H9 (cell line): ENCODE data around the gene OR51F1. TPM values are rescaled to one million over a fixed set of nuclear protein-coding genes. Genes with fewer than 3 reads are reported as not detected.

ENCODE experiments used
- DNase-seq: peaks from one replicate; pipeline ENCODE4 v3.0.0-alpha.2; 2017
- H2AFZ ChIP-seq: one replicate; pipeline ENCODE4 v1.6.1; 2013; ENCODE audit warnings: mild to moderate bottlenecking, low read length, control low read depth, moderate library complexity
- H2AK5ac ChIP-seq: 2 replicates; pipeline ENCODE4 v1.6.1; 2013; ENCODE audit warnings: low read length, control low read depth, mixed read lengths; ENCODE audit not compliant: insufficient read length
- H2BK120ac ChIP-seq: one replicate; pipeline ENCODE4 v1.6.1; 2013; ENCODE audit warnings: low read depth, mild to moderate bottlenecking, low read length, control low read depth, inconsistent platforms; ENCODE audit not compliant: poor library complexity, severe bottlenecking
- H2BK12ac ChIP-seq: 2 replicates; pipeline ENCODE4 v1.6.1; 2013; ENCODE audit warnings: low read length, control low read depth, mixed read lengths, low read depth; ENCODE audit not compliant: insufficient read length
- H2BK15ac ChIP-seq: 2 replicates; pipeline ENCODE4 v1.6.1; 2013; ENCODE audit warnings: low read depth, low read length, control low read depth
- H2BK20ac ChIP-seq: one replicate; pipeline ENCODE4 v1.6.1; 2013; ENCODE audit warnings: low read depth, mild to moderate bottlenecking, low read length, control low read depth, inconsistent platforms; ENCODE audit not compliant: poor library complexity, severe bottlenecking
- H2BK5ac ChIP-seq: 2 replicates; pipeline ENCODE4 v1.6.1; 2013; ENCODE audit warnings: low read length, control low read depth, mixed read lengths; ENCODE audit not compliant: insufficient read length
- H3K14ac ChIP-seq: 2 replicates; pipeline ENCODE4 v1.6.1; 2013; ENCODE audit warnings: low read length, control low read depth; ENCODE audit not compliant: insufficient read depth
- H3K18ac ChIP-seq: 2 replicates; pipeline ENCODE4 v1.6.1; 2013; ENCODE audit warnings: low read depth, mild to moderate bottlenecking, mixed read lengths, low read length, control low read depth; ENCODE audit not compliant: insufficient read length
- H3K23ac ChIP-seq: 2 replicates; pipeline ENCODE4 v1.6.1; 2013; ENCODE audit warnings: low read length, control low read depth, mixed read lengths, low read depth; ENCODE audit not compliant: insufficient read length
- H3K23me2 ChIP-seq: 2 replicates; pipeline ENCODE4 v1.6.1; 2013; ENCODE audit warnings: low read depth, mild to moderate bottlenecking, mixed read lengths, low read length, control low read depth; ENCODE audit not compliant: insufficient read length, poor library complexity, severe bottlenecking
- H3K27ac ChIP-seq: 2 replicates; pipeline ENCODE4 v1.5.1; 2013; ENCODE audit warnings: low read length, control low read depth, mixed read lengths, low read depth; ENCODE audit not compliant: insufficient read length
- H3K27me3 ChIP-seq: 2 replicates; pipeline ENCODE4 v1.6.1; 2013; ENCODE audit warnings: low read length, control low read depth, inconsistent platforms; ENCODE audit not compliant: insufficient read depth
- H3K4ac ChIP-seq: 2 replicates; pipeline ENCODE4 v1.6.1; 2013; ENCODE audit warnings: low read depth, mild to moderate bottlenecking, control low read depth, inconsistent platforms, low read length, moderate library complexity
- H3K4me1 ChIP-seq: 2 replicates; pipeline ENCODE4 v1.6.1; 2013; ENCODE audit warnings: low read length, control low read depth, inconsistent platforms; ENCODE audit not compliant: insufficient read depth
- H3K4me2 ChIP-seq: 2 replicates; pipeline ENCODE4 v1.6.1; 2013; ENCODE audit warnings: low read length, control low read depth, mixed read lengths; ENCODE audit not compliant: insufficient read length, insufficient read depth
- H3K56ac ChIP-seq: 2 replicates; pipeline ENCODE4 v1.6.1; 2013; ENCODE audit warnings: low read depth, mild to moderate bottlenecking, mixed read lengths, low read length, control low read depth; ENCODE audit not compliant: insufficient read length
- H3K79me1 ChIP-seq: 2 replicates; pipeline ENCODE4 v1.6.1; 2013; ENCODE audit warnings: low read depth, mild to moderate bottlenecking, moderate library complexity, low read length, control low read depth, inconsistent platforms; ENCODE audit not compliant: insufficient read depth, poor library complexity, severe bottlenecking
- H3K79me2 ChIP-seq: 2 replicates; pipeline ENCODE4 v1.6.1; 2013; ENCODE audit warnings: low read length, control low read depth, inconsistent platforms; ENCODE audit not compliant: insufficient read depth
- H3K9ac ChIP-seq: 2 replicates; pipeline ENCODE4 v1.6.1; 2013; ENCODE audit warnings: low read length, control low read depth, mixed read lengths; ENCODE audit not compliant: insufficient read length; ENCODE audit errors: extremely low read depth
- H3K9me3 ChIP-seq: one replicate; pipeline ENCODE4 v1.6.1; 2013; ENCODE audit warnings: low read depth, low read length, inconsistent platforms; ENCODE audit not compliant: control insufficient read depth
- H3T11ph ChIP-seq: one replicate; pipeline ENCODE4 v1.6.1; 2013; ENCODE audit warnings: mild to moderate bottlenecking, low read length, control low read depth, inconsistent platforms
- H4K20me1 ChIP-seq: one replicate; pipeline ENCODE4 v1.6.1; 2013; ENCODE audit not compliant: control insufficient read depth, insufficient read length, insufficient read depth
- H4K5ac ChIP-seq: 2 replicates; pipeline ENCODE4 v1.6.1; 2013; ENCODE audit warnings: low read depth, mild to moderate bottlenecking, mixed read lengths, low read length, control low read depth; ENCODE audit not compliant: insufficient read length
- H4K8ac ChIP-seq: replicated peaks from 2 replicates; pipeline ENCODE4 v1.6.1; 2013; ENCODE audit warnings: low read length, control low read depth, mixed read lengths, low read depth; ENCODE audit not compliant: insufficient read length
- H4K91ac ChIP-seq: 2 replicates; pipeline ENCODE4 v1.6.1; 2013; ENCODE audit warnings: low read depth, mild to moderate bottlenecking, moderate library complexity, mixed read lengths, low read length, control low read depth; ENCODE audit not compliant: insufficient read length
- H3K27ac Mint-ChIP-seq, 3 experiments: 2 replicates in 2 of 3; 3 replicates in 1 of 3; pipeline ENCODE4 v1.8.0; 2020 to 2021; ENCODE audit warnings: mixed read lengths in 3 of 3, mild to moderate bottlenecking in 1 of 3, moderate library complexity in 1 of 3
- H3K27me3 Mint-ChIP-seq: 2 replicates; pipeline ENCODE4 v1.8.0; 2021; ENCODE audit warnings: low read depth, mild to moderate bottlenecking, moderate library complexity, mixed read lengths
- H3K36me3 Mint-ChIP-seq, 3 experiments: 2 replicates in 2 of 3; 3 replicates in 1 of 3; pipeline ENCODE4 v1.8.0; 2020 to 2021; ENCODE audit warnings: low read depth in 3 of 3, mixed read lengths in 3 of 3; ENCODE audit not compliant: insufficient read depth in 1 of 3
- H3K4me1 Mint-ChIP-seq, 2 experiments: 2 replicates each; pipeline ENCODE4 v1.8.0; 2020; ENCODE audit warnings: mixed read lengths in 2 of 2
- H3K4me3 Mint-ChIP-seq, 2 experiments: 2 replicates in 1 of 2; 3 replicates in 1 of 2; pipeline ENCODE4 v1.8.0; 2020 to 2021; ENCODE audit warnings: mild to moderate bottlenecking in 2 of 2, mixed read lengths in 2 of 2, moderate library complexity in 1 of 2
- H3K9me3 Mint-ChIP-seq, 2 experiments: 2 replicates in 1 of 2; 3 replicates in 1 of 2; pipeline ENCODE4 v1.8.0; 2020; ENCODE audit warnings: mild to moderate bottlenecking in 2 of 2, mixed read lengths in 2 of 2, moderate library complexity in 1 of 2
- WGBS: extraction: QIAGEN DNeasy Blood & Tissue Kit; methylation state at CpG from one replicate; pipeline ENCODE4 v1.1.7; 2013; ENCODE audit warnings: missing lambda C conversion rate, low lambda C conversion rate, mixed read lengths; ENCODE audit not compliant: insufficient read length; ENCODE audit errors: extremely low coverage; 5-methylcytosine and 5-hydroxymethylcytosine counted together
- long read RNA-seq: library from polyadenylated mRNA; unstranded; transcript quantifications from one replicate; pipeline ENCODE4 v2.0.0, GENCODE V29; 2020
- total RNA-seq: library from RNA; stranded (reverse); gene quantifications from 2 replicates; pipeline ENCODE4 v1.2.1, GENCODE V29; 2021
- TF ChIP-seq, protein P1 (sequence below): fragments of 200-600 bp; sonication (generic); conservative IDR thresholded peaks from 3 replicates; pipeline ENCODE4 v1.8.0; 2021; ENCODE audit warnings: antibody characterized with exemption, mild to moderate bottlenecking

Gene OR51F1
- total RNA-seq = not detected in 2 replicates
- long read RNA-seq = 0 reads

DNA sequence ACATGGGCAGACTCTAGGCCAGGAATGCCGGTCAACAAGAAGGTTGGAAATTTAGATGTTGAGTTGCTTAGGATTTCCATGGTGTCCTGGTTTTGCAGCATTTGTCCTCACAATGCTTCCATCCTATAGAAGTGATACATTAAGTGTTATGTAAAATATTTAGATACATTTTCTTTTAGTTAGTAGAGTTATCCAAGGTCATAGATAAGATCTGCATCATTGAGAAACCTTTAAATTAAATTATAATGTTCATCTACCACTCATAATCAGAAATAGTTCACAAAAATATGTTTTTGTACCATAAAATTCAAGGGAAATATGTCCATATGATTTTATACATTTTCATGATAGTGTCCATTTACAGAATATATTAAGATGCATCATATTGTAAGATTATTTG is at the start of gene OR51F1:
OR51F1 (minus strand) TSS at position 101 of the 400 bp plus-strand sequence; CDS start at position 101, 0 bp downstream.
- no peak within 1 kb of the TSS for H3K23ac ChIP-seq
- H3K18ac ChIP-seq = no peak within 1 kb of the TSS
- Mint-ChIP-seq H3K9me3 (no peaks in the 10 kb centered on the region), H3K27me3 (no peaks in the 10 kb centered on the region), H3K27ac (peak within 1 kb of the TSS in 1 of 3 experiments; percentile 51; a peak in 2 of 7 replicates), H3K4me1 (no peaks in the 10 kb centered on the region), H3K4me3 (no peak within 1 kb of the TSS), H3K36me3 (no peaks in the 10 kb centered on the region)
- H3K4me1 ChIP-seq = no peaks in the 10 kb centered on the region
- H3K27ac ChIP-seq = no peak within 1 kb of the TSS
- no peak within 1 kb of the TSS for H2AK5ac ChIP-seq
- no peak within 1 kb of the TSS for H3K4ac ChIP-seq
- no peaks in the 10 kb centered on the region for H4K20me1 ChIP-seq
- H2BK12ac ChIP-seq = no peak within 1 kb of the TSS
- H3K23me2 ChIP-seq = no peaks in the 10 kb centered on the region
- no peak within 1 kb of the TSS for H4K8ac ChIP-seq
- H3K27me3 ChIP-seq = no peaks in the 10 kb centered on the region
- H2AFZ ChIP-seq = no peak within 1 kb of the TSS
- no peaks in the 10 kb centered on the region for H3K79me2 ChIP-seq
- H2BK120ac ChIP-seq = no peak within 1 kb of the TSS
- no peak within 1 kb of the TSS for H4K91ac ChIP-seq
- H2BK20ac ChIP-seq = no peak within 1 kb of the TSS
- no peak within 1 kb of the TSS for H3T11ph ChIP-seq
- no peak within 1 kb of the TSS for H4K5ac ChIP-seq
- TF ChIP-seq, protein P1, sequence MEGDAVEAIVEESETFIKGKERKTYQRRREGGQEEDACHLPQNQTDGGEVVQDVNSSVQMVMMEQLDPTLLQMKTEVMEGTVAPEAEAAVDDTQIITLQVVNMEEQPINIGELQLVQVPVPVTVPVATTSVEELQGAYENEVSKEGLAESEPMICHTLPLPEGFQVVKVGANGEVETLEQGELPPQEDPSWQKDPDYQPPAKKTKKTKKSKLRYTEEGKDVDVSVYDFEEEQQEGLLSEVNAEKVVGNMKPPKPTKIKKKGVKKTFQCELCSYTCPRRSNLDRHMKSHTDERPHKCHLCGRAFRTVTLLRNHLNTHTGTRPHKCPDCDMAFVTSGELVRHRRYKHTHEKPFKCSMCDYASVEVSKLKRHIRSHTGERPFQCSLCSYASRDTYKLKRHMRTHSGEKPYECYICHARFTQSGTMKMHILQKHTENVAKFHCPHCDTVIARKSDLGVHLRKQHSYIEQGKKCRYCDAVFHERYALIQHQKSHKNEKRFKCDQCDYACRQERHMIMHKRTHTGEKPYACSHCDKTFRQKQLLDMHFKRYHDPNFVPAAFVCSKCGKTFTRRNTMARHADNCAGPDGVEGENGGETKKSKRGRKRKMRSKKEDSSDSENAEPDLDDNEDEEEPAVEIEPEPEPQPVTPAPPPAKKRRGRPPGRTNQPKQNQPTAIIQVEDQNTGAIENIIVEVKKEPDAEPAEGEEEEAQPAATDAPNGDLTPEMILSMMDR = no peak
- H3K4me2 ChIP-seq = no peak within 1 kb of the TSS
- H3K56ac ChIP-seq = no peak within 1 kb of the TSS
- no peak for DNase-seq
- no peaks in the 10 kb centered on the region for H3K79me1 ChIP-seq
- H3K14ac ChIP-seq = no peak within 1 kb of the TSS
- no peak within 1 kb of the TSS for H2BK15ac ChIP-seq
- no peaks in the 10 kb centered on the region for H3K9me3 ChIP-seq
- no CpG with 5 or more reads among the region's 1 CpG for WGBS
- H3K9ac ChIP-seq = no peak within 1 kb of the TSS
- H2BK5ac ChIP-seq = no peak within 1 kb of the TSS
